Measurements from ENCODE around the gene EIF3F.

DNA sequence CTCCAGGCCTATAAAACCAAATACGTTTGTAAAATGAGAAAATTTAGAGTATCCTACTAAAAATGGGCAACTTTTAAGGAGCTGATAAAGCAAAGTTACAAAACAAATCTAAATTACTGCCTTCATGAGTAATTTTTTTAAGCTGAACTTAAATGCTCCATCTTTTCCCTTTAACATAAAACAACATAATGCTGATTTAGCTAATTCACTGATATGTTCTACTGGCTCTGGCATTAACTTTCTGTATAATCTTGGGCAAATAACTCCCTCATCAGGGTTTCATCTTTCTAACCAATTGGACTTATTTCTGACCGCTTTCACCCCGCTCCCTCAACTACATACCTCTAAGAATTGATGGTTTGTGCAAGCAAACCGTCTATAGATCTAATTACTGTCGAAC, 46.0 kb upstream of the EIF3F start:
- TF ChIP-seq, protein P1, sequence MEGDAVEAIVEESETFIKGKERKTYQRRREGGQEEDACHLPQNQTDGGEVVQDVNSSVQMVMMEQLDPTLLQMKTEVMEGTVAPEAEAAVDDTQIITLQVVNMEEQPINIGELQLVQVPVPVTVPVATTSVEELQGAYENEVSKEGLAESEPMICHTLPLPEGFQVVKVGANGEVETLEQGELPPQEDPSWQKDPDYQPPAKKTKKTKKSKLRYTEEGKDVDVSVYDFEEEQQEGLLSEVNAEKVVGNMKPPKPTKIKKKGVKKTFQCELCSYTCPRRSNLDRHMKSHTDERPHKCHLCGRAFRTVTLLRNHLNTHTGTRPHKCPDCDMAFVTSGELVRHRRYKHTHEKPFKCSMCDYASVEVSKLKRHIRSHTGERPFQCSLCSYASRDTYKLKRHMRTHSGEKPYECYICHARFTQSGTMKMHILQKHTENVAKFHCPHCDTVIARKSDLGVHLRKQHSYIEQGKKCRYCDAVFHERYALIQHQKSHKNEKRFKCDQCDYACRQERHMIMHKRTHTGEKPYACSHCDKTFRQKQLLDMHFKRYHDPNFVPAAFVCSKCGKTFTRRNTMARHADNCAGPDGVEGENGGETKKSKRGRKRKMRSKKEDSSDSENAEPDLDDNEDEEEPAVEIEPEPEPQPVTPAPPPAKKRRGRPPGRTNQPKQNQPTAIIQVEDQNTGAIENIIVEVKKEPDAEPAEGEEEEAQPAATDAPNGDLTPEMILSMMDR (IDR thresholded peaks at IDR 0.05) = no peak
- no peak for TF ChIP-seq POLR2A (IDR thresholded peaks at IDR 0.05)
